GM19193 (cell line): ENCODE data around the gene G2E3.
A peak's percentile ranks its signal among the peaks of the same experiment; 100 is the strongest.

ENCODE experiments used
- POLR2A ChIP-seq: IDR thresholded peaks from 4 replicates; pipeline ENCODE4 v1.6.1; 2011; ENCODE audit not compliant: insufficient read depth, insufficient read length; ENCODE audit errors: extremely low read depth

The G2E3 gene

DNA sequence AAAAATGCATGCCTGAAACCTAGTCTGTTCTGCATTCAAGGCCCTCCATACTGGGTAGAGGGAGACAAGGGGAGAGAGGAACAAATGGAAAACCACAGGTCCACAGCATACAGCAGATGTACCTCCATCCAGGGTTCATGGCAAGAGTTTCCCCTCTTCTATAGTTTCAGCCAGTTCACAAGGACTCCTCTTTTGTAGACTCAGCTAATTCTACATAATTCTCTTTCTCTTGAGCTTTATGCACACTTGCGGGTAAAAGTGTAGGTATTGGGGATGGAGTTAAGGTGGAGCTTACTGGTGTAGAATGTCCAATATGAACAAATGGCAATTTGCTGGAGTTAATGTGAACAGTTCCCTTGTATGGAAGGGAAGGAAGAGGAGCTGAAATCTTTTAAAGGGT is 23.4 kb downstream of the G2E3 start:
- no peak for TF ChIP-seq POLR2A

DNA sequence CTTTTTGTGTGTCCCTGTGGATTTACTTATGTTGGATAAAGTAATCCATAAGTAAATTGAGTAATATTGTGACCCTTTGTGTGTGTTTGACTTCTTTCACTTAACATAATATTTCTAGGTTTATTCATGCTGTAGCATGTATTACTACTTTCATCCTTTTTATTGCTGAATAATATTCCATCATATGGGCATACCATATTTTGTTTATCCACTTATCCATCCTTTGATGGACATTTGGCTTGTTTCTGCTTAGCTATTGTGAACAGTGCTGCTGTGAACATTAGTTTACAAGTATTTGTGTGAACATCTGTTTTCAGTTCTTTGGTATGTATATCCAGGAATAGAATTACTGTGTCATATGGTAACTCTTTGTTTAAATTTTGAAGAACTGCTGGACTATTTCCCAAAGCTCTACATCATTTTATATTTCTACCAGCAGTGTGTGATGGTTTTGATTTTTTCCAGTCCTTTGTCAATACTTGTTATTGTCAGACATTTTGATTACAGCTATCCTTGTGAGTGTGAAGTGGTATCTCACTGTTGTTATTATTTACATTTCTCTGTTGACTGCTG is 25.2 kb downstream of the G2E3 start:
- no peak for TF ChIP-seq POLR2A

DNA sequence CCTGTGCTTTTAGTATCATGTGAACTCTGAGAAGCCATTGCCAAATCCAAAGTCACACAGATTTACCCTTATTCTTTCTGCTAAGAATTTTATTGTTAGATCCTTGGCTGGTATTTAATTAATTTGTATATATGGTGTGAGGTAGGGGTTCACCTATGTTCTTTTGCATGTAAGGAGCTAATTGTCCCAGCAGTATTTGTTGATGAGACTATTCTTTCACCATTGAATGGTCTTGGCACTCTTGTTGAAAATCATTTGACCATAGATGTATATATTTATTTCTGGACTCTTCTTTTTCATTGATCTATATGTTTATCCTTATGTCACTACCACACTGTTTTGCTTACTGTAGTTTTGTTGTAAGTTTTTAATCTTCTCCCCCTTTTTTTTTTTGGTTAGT is 26.2 kb downstream of the G2E3 start:
- TF ChIP-seq POLR2A, result no peak

DNA sequence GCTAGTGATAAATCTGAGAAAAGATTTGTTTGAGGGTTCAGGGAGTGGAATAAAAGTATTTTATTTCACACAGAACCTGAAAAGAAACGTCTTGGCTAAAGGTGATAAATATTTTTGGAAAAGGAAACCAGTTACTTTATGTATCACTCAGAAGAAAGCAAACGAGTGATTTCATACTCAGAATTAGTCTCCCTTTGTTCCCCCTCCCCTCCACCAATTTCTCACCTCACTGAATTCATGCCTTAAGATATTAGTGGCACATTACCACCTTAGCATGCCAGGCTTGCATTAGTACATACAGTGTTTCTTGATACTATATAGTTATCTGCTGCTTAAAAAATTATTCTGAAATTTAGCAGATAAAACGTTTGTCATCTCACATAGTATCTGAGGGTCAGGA is 28.2 kb downstream of the G2E3 start:
- no peak for TF ChIP-seq POLR2A

DNA sequence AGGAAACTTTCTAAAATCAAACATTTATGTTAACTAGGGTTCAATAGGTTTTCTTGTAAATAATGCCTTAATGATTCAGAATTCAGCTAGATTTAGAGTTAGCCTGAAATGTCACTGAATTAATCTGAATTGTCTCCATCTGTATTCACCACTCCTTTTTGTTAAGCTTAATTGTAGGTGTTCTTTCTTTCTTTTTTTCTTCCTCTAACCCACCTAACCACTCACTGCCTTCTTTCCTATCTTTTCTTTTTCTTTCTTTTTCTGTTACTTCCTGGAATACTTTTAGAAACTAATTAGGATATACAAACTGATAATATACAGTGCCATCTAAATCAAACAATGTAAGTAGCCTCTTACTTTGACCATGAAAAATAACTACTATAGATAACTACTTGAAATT is 29.9 kb downstream of the G2E3 start:
- no peak for TF ChIP-seq POLR2A

DNA sequence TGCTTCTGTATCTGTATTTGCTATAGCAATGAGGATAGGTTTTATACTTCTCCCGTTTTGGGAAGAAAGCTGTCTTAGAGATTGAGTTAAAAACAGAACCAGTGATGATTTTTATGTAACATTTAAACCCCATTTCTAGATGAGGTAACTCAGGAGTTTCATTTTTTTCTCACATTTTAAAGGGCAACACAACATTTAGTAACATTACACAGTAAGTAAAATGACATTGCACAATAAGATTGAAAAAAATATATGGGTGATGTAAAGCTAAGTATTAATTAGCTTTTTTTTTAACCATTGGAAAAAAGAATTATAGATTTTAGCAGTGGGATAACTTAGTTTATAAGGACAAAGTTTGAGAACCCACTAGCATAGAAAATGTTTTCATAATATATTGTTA is 38.0 kb downstream of the G2E3 start:
- TF ChIP-seq POLR2A, result no peak

DNA sequence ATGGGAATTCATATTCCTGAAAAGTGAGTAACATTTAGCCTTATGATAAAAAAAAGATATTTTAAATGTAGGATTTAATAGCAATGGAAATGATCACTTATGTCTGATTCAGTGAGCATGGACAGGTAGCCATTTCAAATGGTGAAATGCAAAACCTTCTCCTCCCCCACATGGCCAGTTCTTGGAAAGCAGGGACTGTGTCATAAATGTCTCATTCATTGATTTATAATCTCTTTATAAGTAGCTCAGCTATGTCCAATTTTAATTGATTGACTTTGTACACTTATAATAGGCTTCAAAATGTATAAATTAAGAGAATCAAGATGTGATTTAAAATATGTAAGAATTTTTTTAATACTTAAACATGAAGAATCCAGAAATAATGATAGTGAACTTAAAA is 38.5 kb downstream of the G2E3 start:
- no peak for TF ChIP-seq POLR2A

DNA sequence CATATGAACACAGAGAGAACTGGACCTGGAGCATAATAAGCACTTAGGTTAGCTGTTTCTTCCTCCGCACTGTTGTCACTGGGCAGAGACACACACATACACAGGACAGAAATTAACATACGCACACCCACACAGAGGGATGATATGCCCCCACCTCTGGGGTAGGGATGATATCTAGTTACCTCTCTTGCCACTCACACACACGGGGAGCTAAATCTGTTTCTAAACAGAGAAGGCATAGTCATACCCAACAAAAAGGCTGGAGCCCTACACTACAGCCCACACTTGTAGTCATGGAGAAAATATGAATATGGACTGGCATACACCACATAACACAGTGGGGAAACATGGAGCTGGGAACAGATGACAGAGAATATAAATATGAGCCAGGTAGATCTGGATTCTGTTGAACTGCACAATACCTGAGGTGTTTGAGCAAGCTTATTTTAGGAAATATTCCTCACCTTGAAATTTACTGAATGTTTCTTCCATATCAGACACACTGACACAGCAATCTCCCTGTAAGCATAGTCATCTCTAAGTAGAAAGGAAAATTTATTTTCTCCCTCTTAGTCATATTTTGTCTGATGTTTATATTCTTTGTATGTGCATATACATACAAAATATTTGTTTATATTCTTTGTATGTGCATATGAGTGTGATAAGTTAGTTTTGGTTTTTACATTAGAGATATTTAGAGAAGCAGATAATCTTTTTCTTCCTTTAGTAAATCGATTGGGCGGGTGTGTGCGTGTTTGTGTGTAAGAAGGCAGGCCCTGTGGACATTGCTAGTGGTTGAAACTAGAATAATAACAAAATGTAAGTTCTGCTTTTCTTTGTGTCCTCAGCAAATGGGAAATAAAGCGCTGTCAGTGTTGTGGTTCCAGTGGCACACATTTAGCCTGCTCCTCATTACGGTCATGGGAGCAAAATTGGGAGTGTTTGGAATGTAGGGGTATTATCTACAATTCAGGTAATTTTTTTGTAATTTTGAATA is 42.3 kb downstream of the G2E3 start:
- no peak for TF ChIP-seq POLR2A

DNA sequence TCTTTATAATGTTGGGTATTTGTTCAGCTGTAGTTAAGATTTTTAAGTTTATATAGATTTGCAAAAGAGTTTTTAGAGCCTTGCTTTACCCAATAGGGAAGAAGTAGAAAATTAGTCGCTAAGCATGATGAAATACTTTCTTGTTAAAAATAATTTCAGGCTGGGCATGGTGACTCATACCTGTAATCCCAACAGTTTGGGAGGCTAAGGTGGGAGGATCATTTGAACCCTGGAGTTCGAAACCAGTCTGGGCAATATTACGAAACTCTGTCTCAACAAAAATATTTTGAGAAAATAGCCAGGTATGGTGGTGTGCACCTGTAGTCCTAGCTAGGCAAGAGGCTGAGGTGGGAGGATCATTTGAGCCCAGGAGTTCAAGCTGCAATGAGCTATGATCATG is 44.4 kb downstream of the G2E3 start:
- TF ChIP-seq POLR2A, result no peak

DNA sequence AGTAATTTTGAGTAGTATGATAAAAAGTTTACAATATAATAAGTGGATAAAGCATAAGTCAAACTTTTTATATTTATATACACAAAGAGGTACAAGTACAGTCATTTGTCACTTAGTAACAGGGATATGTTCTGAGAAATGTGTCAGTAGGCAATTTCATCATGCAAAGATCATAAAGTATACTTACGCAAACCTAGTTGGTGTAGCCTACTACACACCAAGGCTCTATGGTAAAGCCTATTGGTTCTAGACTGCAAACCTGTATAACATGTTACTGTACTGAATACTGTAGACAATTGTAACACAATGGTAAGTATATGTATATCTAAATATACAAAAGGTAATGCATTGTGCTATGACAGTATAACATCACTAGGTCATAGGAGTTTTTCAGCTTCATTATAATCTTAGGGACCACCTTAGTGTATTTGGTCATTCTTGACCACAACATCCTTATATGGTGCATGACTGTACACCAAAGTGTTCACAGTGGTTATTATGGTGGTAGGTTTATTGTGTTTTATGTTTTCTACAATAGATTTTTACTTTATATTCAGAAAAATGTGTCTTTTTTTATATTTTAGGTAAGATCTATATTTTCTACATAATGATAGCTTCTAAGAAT is 48.3 kb downstream of the G2E3 start:
- TF ChIP-seq POLR2A, result no peak

DNA sequence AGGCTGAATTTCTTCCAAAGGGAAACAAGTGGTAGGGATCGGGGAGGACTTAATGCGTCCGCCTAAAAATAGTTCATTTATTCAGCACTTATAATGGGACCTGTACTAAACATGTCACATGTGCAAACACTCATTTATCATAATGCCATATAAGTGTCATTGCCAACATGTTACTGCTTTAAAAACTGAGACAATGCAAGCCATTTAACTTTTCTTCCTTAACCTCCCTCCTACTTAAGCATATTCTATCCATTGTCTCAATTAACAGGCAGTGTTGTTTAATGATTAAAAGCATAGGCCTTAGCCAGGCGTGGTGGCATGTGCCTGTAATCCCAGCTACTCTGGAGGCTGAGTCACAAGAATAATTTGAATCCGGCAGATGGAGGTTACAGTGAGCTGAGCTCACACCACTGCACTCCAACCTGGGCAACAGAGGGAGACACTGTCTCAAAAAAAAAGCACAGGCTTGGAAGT is 49.6 kb downstream of the G2E3 start:
- TF ChIP-seq POLR2A, result no peak

DNA sequence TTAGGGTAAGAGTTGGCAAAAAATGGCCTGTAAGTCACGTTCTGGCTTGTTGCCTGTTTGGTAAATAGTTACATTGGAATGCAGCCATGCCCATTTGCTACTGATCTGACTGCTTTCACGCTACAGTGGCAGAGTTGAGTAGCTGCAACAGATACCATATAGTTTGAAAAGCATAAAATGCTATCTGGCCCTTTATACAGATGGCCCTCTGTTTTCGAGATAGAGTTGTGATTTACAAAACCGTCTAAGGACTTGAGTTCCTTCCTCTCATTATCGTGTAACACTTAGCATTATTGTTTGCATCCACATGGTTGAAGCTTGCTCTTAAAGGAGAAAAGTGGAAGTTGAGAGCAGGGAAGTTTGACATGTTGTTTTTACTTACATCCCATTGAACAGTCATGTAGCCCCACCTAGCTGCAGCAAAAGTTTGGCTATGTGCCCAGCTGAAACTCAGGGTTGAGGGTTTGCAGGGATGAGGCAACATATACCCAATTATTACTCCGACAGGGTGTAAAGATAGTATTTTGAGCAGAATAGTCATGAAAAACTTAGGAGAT is 51.9 kb downstream of the G2E3 start:
- TF ChIP-seq POLR2A, result no peak

DNA sequence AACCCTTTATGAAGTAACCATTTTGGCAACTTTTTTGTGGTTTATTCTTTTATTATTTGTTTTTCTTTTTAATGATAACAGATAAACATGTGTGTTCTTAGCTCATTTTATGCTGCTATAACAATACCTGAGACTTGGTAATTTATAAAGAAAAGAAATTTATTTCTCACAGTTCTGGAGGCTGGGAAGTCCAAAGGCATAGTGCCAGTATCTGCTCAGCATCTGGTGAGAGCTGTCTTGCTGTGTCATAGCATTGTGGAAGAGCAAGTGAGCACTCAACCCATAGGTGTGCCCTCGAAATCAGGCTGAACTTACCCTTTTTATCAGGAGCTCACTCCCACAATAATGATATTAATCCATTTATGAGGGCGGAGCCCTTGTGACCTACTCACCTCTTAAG is 55.2 kb downstream of the G2E3 start:
- no peak for TF ChIP-seq POLR2A

DNA sequence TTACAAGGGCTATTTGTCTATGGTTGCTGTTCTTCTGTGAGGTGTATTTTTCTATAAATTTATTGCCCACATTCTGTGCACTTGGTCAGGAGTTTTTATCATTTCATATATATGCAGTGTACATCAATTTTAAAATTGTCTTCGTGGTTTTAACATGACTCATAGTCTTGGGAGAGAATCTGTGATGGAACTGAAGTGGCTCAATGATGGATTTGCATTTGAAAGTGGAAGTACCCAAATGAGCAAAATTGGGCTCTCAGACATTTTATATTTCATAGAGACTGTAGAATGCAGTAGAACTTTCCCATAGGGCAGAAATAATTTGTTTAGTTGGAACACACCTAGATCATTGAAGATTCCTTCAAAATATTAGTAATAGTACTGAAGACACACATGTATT is 61.2 kb downstream of the G2E3 start:
- TF ChIP-seq POLR2A, result no peak

DNA sequence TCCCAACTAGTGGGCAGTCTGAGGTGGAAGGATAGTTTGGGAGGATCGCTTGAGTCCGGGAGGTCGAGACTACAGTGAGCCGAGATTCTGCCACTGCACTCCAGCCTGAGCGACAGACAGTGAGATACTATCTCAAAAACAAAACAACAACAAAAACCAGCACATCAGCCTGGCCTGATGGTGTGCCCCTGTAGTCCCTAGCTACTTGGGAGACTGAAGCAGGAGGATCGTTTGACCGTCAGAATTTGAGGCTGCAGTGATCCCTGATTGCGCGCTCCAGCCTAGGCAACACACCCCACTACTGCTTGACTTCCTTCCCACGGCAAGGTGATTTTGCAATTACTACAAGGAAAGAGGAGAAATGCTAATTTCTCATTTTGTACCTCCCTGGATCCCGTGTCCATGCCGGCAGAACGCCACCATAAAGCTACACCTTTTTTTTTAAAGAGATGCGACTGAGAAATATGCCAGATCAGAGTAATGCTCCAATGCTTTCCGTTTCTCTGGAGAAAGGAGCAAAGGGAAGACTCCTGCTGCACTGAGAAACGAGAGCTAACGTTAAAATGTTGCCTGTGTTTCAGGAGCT is 62.5 kb downstream of the G2E3 start:
- no peak for TF ChIP-seq POLR2A

DNA sequence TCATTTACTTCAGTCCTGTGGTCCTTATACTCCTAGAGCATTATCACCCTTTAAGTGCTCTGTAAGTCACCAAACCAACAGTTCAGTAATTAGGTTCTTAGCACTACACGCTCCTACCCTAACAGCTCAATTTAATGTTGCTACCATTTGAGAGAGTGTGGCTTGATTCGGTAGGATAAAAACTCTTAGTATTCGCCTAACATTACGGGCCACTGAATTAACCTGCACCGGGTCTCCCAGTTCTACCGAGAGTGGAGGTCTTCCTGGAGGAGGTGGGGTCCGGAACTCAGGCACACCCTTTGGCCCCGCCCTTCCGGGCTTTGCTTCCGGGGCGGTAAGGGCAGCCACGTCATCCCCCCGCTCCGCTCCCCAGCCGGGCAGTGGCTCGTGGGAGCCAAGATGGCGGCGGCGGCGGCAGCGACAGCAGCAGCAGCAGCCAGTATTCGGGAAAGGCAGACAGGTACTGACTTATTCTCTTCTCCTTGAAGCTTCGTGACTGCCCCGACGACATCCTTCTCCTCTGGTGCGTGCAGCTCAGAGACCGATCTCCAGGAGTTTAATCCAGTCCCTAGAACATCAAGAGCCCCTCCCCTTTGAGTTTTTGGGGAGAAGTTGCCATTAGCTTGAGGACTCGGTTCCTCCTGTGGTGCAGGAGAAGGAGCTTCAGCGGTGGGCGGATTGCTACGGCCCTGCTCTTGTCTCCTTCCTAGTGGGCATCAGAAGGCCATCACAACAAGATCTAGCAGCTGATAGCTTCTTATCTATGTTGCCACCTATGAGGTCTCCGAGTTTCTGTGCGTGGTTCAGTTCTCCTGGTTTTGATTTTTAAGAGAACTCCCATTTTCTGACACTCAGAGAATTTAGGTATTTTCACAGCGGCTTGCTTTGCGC is 63.2 kb downstream of the G2E3 start, which contains the start of gene SCFD1:
TSS of gene SCFD1 (plus strand) at position 380 of the 891 bp plus-strand sequence. CDS start at position 400, 20 bp downstream.
- TF ChIP-seq POLR2A, result peak; percentile 98
